ENCODE data around the gene DTNBP1. TPM values are rescaled to one million over a fixed set of nuclear protein-coding genes. Genes with fewer than 3 reads are reported as not detected.

Gene DTNBP1
- total RNA-seq, 1 donor from 2014 or later, result 22.4 TPM

GRCh38 chr6:15501826-15502445 is 160.9 kb downstream of the DTNBP1 start:
- DNase-seq (ENCODE audit: low spot score), result no peak

DNA sequence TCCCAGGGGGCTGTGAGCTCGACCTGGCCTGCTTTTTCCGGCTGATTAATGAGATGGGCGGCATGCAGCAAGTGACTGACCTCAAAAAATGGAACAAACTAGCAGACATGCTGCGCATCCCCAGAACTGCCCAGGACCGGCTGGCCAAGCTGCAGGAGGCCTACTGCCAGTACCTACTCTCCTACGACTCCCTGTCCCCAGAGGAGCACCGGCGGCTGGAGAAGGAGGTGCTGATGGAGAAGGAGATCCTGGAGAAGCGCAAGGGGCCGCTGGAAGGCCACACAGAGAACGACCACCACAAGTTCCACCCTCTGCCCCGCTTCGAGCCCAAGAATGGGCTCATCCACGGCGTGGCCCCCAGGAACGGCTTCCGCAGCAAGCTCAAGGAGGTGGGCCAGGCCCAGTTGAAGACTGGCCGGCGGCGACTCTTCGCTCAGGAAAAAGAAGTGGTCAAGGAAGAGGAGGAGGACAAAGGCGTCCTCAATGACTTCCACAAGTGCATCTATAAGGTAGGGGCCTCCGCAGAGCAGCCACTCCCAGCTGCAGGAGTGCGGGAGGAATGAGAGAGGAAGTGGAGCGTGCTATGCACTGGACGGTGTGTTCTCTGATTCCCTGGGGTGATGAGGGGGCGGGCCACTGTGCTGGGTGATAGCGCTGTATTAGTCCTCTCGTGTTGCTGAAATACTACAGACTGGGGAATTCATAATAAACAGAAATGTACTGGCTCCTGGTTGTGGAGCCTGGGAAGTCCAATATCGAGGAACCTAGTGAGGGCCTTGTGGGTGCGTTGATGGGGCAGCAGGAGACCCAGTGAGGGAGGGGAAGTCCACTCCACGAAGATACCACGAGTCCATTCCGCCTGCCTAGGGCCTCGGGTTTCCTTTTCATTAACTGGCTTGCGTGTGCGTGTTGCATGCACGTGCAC is 161.7 kb downstream of the DTNBP1 start:
- DNase-seq (ENCODE audit: low spot score), result no peak

DNA sequence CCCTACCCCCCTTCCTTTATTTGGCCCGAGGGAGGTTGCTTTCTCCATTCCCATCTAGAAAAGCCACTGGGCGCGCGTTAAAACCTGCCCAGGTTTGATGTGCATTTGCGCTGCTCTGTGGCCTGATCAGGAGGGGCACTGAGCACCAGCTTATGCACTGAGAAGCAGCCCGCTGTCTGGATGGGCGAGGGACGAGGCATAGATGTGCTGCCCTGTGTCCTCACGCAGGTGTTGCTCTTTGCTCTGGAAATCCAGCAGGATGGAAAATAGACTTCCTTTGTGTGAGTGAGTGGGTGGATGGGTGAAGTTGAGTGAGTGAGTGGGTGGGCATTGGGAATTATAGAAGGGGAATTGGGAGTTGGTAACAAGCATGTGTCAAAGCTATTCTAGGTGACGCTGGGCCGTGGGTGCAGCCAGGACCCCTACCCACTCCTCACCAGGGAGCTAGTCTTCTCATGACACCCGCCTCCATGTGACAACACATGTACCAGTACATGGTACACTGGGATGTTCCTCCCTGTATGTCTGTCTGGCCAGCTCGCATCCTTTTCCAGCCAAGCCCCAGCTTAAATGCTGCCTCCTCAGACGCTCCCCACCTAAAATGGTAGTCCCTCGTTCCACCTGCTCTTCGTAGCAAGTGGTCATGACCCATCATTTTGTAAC is 162.6 kb downstream of the DTNBP1 start:
- DNase-seq (ENCODE audit: low spot score), result no peak

DNA sequence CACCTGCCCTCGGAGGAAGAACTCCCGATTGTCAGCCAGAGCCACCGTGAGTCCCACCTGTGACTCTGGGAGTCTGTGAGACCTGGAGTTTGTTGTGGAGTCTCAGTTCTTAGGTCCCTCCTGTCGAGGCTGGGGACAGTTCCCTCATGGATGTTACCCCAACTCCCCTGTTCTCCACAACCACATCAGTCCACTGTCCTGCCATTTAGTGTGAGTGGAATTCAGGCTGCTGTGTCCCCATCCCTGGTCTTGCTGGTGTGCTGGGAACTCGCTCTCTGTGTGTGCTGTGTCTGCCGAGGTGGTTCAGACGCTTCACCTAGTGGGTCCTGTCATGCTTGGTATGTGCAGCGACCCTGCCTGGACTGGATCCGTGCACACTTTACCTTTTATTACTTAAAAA is 163.2 kb downstream of the DTNBP1 start:
- DNase-seq (ENCODE audit: low spot score), result no peak

DNA sequence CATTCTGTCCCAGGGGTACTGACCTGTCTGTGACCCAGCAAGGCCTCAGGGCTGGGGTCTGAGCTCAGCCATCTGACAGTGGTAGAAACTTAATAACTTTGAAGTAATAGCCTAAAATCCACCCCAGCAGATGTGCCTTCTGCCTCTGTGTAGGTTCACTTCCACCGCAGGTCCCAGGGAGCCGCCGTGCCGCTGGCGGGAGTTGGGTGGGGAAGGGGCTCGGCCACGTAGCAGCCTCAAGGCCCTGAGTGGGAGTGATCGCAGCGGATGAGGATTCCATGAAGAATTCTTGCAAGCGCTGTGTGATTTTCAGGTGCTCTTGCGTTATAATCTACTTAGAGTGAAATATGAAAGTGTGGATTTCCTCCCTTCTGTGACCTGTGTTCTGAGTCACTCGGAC is 163.7 kb downstream of the DTNBP1 start:
- no peak for DNase-seq (ENCODE audit: low spot score)

GRCh38 chr6:15498640-15499039 is 164.2 kb downstream of the DTNBP1 start:
- no peak for DNase-seq (ENCODE audit: low spot score)

DNA sequence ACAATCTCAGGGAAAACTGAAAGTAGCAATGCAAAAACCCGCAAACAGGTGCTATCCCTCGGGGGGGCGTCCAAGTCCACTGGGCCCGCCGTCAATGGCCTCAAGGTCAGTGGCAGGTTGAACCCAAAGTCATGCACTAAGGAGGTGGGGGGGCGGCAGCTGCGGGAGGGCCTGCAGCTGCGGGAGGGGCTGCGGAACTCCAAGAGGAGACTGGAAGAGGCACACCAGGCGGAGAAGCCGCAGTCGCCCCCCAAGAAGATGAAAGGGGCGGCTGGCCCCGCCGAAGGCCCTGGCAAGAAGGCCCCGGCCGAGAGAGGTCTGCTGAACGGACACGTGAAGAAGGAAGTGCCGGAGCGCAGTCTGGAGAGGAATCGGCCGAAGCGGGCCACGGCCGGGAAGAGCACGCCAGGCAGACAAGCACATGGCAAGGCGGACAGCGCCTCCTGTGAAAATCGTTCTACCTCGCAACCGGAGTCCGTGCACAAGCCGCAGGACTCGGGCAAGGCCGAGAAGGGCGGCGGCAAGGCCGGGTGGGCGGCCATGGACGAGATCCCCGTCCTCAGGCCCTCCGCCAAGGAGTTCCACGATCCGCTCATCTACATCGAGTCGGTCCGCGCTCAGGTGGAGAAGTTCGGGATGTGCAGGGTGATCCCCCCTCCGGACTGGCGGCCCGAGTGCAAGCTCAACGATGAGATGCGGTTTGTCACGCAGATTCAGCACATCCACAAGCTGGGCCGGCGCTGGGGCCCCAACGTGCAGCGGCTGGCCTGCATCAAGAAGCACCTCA is 166.3 kb downstream of the DTNBP1 start:
- DNase-seq (ENCODE audit: low spot score), result no peak

DNA sequence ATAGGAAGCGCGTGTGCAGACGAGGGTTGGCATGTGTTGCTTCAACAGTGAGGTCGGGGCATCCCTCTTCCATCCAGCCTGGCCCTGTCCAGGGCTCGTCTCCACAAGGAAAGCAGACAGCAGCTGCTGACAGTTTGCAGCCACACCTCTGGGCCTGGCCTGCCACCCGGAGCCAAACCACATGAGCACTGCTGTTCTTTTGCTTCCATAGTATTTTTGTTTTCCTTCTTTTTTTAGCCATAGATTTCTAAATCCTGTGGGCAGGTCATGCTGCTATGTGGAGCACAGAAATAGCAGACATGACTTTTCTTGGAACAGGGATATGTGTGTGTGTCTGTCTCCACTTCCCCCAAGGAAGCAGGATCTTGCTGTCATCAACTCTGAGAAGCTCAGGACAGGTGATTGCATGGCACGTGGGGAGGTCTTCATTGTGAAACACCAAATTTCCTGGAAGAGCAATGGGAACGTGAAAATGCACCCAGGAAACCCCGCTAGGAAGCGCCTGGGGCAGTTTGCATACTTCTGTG is 167.4 kb downstream of the DTNBP1 start:
- no peak for DNase-seq (ENCODE audit: low spot score)

DNA sequence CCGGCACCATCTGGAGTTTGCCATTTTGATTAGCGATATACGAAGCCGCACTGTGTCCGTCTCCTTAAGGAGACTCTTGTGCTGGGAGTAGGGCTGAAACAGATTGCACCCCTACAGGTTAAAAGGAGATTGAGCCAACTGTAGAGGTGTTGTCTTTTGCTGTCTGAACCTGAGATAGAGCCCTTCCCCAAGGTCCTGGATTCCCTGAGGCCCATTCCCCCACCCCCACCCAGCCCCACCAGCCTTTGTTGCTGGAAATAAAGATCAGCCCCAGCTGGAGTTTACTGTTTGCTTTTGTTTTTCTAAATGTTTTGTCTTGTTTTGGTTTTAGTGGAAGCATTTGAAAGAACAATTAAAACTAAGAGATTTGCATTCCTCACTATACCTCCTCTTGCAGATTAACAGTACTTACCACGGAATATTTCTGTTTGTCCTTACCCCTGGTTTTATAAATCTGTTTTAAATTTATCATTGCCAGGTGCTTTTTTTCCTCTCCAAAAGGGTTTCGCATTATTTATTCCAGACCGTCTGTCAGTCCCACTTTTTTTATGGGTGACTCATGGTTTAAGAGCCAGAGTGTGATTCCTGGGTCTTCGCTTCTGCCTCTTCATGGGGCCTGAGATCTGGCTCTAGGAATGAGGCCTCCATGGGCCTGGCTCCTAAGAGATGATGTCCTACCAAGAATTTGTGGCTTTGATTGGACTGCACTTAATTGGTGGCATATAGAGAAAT is 169.2 kb downstream of the DTNBP1 start:
- DNase-seq (ENCODE audit: low spot score), result no peak

DNA sequence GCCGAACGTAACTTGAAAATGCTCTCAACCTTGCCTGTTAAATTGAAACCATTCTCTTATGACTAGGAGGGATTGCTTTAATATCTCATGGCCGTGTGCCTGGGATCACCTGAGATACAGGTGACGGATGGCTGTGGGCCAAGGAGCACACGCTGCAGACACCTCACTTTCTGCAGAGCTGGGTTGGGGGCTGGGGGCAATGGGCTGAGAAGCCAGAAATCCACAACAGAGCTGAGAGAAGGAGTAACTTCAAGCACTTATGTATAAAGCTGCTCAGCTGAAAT is 170.9 kb downstream of the DTNBP1 start:
- no peak for DNase-seq (ENCODE audit: low spot score)

DNA sequence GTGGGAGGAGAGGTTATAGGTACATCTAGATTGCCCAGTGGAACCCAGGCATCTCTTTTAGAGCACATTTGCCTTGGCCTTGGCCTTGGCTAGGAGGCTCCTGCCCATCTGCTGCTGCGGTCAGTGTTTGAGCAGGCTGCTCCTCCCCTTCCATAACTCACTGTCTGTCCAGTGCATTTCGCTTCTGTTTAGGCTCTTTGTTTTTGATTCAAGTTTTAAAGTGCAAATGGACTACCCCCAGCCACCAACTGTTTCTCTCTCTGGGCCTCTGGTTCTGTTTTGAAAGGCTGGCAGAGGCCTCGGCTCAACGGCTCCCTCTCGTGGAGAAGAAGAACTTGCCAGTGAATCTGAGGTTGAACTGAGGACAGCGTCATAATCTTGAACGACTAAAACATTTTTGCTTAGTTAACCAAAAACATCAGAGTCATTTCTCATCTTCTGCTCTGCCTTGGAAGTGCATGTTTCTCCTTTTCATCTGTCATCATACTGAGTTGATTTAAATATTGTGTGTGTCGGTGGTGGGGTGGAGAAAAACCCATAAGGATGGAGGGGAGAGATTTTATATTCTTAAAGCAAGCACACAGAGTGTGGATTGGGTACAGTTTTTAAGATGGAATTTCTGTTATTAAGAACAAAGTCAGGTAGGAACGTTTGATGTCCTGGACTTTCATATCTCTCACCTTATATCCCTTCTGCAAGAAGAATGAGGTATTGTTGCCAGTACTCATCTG is 171.4 kb downstream of the DTNBP1 start:
- DNase-seq (ENCODE audit: low spot score), result peak; percentile 80

- DNase-seq (ENCODE audit: low spot score), result no peak
These were observed 172.4 kb downstream of the DTNBP1 start for GRCh38 chr6:15490242-15491100.

DNA sequence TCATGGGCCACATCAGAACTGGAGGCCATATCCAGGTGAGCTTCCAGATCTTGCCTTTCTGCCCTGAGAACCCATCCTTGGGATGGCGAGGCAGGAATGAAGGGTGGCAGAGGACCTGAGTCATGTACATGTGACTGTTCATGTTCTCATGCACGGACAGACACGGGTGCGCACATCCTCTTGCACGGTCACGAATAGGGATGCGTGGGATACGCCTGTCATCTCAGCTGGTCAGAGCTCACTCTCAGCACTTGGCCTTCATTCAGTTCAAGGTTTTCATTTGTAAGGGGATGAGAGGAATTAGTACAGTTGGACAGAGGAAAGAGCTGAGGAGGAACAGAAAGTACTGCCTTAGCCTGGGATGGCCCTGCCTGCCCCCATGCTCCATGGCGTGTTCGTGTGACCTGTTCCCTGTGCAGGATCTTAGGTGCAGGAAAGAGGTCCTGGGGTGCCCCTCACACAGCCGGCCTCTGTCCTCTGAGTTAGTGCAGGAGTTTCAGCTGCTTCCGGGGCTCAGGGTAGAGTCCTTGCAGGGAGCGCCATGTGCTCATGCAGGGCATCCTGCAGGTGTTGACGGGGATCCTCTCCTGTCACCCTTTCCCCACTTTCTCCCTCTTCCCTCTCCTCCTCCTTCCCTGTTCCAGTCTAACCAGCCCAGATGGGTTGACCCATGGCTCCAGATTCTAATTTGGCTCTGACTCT is 173.4 kb downstream of the DTNBP1 start:
- no peak for DNase-seq (ENCODE audit: low spot score)

DNA sequence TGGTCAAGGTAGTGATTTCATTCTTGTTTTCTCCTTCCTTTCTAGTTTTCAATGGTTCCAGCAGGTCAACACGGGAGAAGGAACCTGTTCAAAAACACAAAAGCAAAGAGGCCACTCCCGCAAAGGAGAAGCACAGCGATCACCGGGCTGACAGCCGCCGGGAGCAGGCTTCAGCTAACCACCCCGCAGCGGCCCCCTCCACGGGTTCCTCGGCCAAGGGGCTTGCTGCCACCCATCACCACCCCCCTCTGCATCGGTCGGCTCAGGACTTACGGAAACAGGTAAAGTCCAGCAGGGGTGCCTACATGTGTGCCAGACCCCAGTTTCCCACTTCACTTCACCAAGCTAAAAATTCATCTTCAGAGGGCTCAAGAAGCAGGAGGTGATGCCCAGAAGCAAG is 175.6 kb downstream of the DTNBP1 start:
- no peak for DNase-seq (ENCODE audit: low spot score)

DNA sequence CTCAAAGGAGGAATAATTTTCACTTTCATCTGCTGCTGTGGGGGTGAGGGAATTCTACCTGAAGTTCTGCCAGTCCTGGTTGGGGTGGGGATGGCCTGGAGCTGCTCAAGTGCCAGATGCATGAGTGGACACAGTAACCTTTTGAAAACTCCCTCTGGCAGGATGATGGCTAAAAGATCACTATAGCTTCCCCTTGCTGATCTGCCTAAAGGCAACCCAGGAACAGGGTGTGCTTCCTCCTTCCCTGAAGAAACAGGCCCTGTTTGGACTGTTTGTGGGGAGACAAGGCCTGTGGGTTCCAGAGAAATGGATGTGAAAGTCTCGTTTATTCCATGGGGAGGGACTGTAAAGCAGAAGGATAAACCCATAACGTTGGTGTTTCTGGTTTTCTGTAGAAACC is 176.9 kb downstream of the DTNBP1 start:
- DNase-seq (ENCODE audit: low spot score), result no peak

GRCh38 chr6:15484821-15485220 is 178.0 kb downstream of the DTNBP1 start:
- DNase-seq (ENCODE audit: low spot score), result no peak

- DNase-seq (ENCODE audit: low spot score), result no peak
These were observed 178.7 kb downstream of the DTNBP1 start for GRCh38 chr6:15484140-15484539.

- no peak for DNase-seq (ENCODE audit: low spot score)
These were observed 179.8 kb downstream of the DTNBP1 start for GRCh38 chr6:15483060-15483459.
